Measurements from ENCODE around the gene NPC1. TPM values are rescaled to one million over a fixed set of nuclear protein-coding genes. Genes with fewer than 3 reads are reported as not detected.

NPC1 gene
- total RNA-seq, 1 donor from 2014 or later = 21.6 TPM

- no peaks in the 10 kb centered on the region for H3K27me3 ChIP-seq
- TF ChIP-seq CTCF (IDR thresholded peaks at IDR 0.05) = no peak
- peaks cover 10 to 29% of the 10 kb centered on the region in 2 donors for H3K4me1 ChIP-seq
- no peak for DNase-seq (ENCODE audit: low spot score in 2 of 2)
- intact Hi-C loops (cut with DNase I) = loop anchor here (1.0 to 10.0 kb wide), 4 partner anchors 83 to 1769 kb away; partner anchors contain the start of genes RIOK3, RMC1 and ZNF521
- peak overlapping the region; percentile 84 to 87 for H3K4me3 ChIP-seq
- H3K36me3 ChIP-seq = peaks cover 0 to 3% of the 10 kb centered on the region in 2 donors
- H3K27ac ChIP-seq = peak overlapping the region; percentile 98 to 100
- no peaks in the 10 kb centered on the region for H3K9me3 ChIP-seq
Observed at GRCh38 chr18:23585897-23586248, 433 bp downstream of the NPC1 start.

GRCh38 chr18:23585007-23585871 is 1.1 kb downstream of the NPC1 start:
- TF ChIP-seq CTCF (IDR thresholded peaks at IDR 0.05) = no peak
- DNase-seq (ENCODE audit: low spot score in 2 of 2) = no peak
- Histone ChIP-seq H3K4me1 (peaks cover 10 to 29% of the 10 kb centered on the region in 2 donors), H3K27me3 (no peaks in the 10 kb centered on the region), H3K9me3 (no peaks in the 10 kb centered on the region), H3K36me3 (peaks cover 0 to 3% of the 10 kb centered on the region in 2 donors), H3K27ac (peak overlapping the region; percentile 98 to 100), H3K4me3 (peak overlapping the region; percentile 84 to 87)
- intact Hi-C loops (cut with DNase I) = loop anchor here (5.0 to 10.0 kb wide), 3 partner anchors 133 to 1770 kb away; partner anchors contain the start of genes RIOK3 and ZNF521

GRCh38 chr18:23584019-23584983 is 2.0 kb downstream of the NPC1 start:
- no peak for TF ChIP-seq CTCF (IDR thresholded peaks at IDR 0.05)
- H3K27ac ChIP-seq = peak overlapping the region; percentile 98 to 100
- peaks cover 10 to 29% of the 10 kb centered on the region in 2 donors for H3K4me1 ChIP-seq
- intact Hi-C loops (cut with DNase I) = loop anchor here (10.0 kb wide), 1 partner anchor 1770 kb away; the partner anchor contains the start of gene ZNF521
- H3K4me3 ChIP-seq = peak overlapping the region; percentile 84 to 87
- H3K9me3 ChIP-seq = no peaks in the 10 kb centered on the region
- DNase-seq (ENCODE audit: low spot score in 2 of 2) = no peak
- no peaks in the 10 kb centered on the region for H3K27me3 ChIP-seq
- H3K36me3 ChIP-seq = peaks cover 0 to 3% of the 10 kb centered on the region in 2 donors

GRCh38 chr18:23583071-23583865 is 3.0 kb downstream of the NPC1 start:
- Histone ChIP-seq H3K9me3 (no peaks in the 10 kb centered on the region), H3K4me3 (no peak overlapping the region), H3K27me3 (no peaks in the 10 kb centered on the region), H3K4me1 (peaks cover 10 to 29% of the 10 kb centered on the region in 2 donors), H3K27ac (no peak overlapping the region), H3K36me3 (peaks cover 0 to 3% of the 10 kb centered on the region in 2 donors)
- TF ChIP-seq CTCF (IDR thresholded peaks at IDR 0.05) = no peak
- DNase-seq (ENCODE audit: low spot score in 2 of 2) = no peak
- intact Hi-C loops (cut with DNase I) = loop anchor here (10.0 kb wide), 1 partner anchor 1772 kb away; the partner anchor contains the start of gene ZNF521
